ENCODE data around the gene C9.
"Not testable (repeated sequence)": the region's sequence is repeated elsewhere in the genome, so short reads cannot be mapped to it uniquely, and the experiment has no call there.

Gene C9

DNA sequence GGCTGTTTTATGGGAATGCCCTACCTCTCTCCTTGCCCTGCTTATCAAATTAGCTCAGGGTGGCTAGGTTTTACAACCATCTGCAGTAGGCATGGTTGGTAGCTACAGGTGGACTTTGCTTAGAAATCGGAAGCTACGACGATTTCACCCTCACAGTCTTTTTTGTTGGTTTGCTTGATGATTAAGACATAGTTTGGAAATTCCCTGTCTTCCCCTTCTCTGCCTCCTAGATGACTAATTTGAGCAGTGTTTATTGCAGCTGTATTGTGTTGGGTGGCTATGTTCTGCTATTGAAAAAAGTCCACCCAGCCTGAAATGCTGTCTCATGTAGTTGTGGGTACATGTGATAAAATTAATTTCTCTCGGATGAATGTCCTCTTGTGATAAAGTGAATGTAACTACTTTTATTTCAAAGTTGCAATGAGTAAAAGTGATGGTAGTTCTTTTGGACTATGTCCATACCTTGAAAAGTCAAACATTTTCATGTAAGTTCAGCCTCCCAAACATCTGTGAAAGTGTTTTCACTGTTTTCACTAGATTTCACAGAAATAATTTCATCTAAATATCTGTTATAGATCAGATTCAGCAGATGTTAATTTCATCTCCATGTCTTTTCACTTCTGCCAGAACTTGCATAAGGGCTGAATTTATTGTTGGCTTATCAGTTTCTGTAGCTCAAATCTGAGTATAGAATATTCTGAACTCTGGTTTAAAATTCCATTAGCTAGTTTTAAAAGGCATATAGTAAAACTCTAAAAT is 107.6 kb downstream of the C9 start:
- no peak for DNase-seq

DNA sequence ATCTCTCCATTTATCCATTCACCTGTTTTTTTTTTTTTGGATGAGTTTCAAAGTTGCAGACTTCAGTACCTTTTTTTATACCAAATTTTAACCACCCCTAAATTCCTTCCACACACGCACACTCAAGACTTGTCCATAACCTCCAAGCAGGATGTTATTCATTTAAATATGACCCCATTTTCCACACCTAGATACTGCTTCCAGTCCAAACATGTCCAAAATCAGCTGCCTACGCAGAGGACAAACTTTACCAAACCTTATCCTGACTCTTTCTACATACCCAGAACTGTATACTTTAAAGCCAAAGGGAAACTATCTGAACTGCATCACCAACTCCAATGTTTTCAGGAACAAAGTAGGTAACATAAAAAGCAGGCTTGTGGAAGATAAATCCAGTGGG is 108.9 kb downstream of the C9 start:
- DNase-seq: no peak

DNA sequence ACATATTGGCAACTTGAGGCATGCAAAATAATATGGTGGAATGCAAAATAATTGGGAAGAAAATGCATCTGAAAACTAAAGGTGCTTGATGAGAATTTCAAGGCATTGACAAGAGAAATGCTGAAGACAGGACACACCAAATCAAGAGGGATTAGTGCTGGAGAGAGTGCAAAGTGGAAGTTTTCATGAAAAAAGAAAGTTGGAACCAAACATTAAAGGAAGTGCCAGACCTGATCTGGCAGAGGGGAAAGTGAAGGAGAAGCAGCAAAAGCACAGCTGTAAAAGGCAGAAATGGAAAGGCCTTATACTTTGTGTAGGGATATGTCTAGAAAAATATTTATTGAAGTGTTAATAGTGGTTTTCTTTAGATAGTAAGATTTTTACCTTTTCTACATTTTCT is 109.6 kb downstream of the C9 start:
- no peak for DNase-seq

DNA sequence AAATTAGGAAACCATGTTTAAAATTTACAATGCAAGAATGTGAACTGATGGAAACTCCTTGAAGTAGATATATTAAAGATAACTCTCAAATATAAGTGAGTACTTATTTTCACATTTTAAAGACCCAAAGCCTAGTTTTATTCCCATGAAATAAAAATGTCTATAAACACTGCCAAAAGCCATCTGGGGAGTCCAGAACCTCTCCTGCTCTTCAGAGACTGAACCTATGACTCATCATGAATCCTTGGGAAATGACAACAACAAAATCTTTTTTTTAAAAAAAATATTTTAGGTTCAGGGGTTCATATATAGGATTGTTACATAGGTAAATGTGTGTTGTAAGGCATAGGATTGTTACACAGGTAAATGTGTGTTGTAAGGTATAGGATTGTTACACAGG is 111.1 kb downstream of the C9 start:
- no peak for DNase-seq

DNA sequence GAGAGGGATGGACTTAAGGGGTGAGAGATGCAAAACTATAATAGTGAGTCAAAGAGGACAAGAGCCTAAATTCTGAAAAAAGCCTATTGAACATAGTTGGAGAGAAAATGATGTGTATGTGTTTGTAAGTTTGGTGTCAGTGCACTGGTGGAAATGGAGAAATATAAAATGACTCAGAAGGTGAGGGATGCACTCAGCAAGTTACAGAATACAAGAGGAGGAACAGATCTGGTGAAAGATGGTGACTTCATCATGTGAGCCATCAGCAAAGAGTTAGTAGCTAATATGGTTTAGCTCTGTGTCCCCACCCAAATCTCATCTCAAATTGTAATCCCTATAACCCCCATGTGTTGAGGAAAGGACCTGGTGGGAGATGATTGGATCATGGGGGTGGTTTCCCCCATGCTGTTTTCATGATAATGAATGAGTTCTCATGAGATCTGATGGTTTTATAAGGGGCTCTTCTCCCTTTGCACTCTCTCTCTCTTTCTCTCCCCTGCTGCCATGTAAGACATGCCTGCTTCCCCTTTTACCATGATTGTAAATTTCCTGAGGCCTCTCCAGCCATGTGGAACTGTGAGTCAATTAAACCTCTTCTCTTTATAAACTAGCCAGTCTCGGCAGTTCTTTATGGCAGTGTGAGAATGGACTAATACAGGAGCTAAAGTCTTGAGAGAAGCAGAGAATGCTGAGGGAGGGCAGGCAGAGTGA is 114.6 kb downstream of the C9 start:
- DNase-seq: no peak

DNA sequence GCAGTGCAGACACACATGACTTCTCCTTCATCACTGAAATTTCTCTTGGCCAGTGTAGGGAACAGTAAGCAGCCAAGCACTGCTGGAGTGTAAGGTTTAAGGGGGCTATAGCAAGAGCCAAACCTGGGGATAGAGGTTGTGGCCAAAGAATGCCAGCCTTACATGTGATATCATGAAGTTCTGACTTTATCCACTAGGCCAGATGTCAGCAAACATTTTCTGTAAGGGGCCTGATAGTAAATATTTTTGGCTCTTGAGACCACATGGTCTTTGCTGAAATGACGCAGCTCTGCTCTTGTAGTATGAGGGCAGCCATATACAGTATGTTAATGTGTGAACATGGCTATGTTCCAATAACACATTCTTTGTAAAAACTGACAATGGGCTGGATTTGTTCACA is 115.2 kb downstream of the C9 start:
- no peak for DNase-seq

DNA sequence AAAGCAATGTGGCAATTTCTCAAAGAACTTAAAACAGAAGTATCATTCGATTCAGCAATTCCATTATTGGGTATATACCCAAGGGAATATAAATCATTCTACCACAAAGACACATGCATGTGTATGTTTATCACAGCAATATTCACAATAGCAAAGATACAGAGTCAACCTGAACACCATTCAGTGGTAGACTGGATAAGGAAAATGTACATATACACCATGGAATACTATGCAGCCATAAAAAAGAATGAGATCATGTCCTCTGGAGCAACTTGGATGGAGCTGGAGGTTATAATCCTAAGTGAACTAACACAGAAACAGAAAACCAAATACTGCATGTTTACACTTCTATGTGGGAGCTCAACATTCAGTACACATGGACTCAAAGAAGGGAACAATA is 123.5 kb downstream of the C9 start:
- DNase-seq: no peak

DNA sequence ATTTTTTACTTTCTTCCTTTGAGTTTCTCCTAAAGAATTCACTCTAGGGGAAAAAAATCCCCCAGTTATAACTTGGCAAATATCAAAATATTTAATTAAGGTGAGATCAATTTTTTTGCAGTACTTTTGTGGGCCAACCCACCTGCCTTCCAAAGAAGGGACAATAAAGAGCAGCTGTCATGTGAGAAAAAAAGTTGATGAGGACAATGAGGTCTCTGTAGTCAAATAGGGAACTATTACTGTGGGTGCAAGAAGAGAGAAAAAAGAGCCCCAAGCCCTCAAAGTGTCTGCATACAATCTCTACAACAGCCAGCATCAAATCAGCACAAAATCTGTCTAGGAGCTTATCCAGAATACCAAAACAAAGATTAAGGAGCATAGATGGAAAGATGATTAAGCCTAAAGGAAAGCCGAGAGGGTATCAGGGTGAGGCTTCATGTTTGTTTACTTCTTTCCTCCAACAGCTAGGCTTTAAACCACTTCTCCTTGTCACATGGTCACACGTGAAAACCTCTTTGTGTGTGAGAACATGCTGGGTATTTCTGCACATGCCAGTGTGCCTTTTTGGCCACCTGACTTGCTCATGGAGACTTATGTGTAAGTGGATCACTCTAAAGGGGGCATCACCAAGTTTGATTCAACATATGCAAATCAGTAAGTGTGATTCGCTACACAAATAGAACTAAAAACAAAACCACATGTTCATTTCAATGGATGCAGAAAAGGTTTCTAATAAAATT is 125.8 kb downstream of the C9 start:
- no peak for DNase-seq

DNA sequence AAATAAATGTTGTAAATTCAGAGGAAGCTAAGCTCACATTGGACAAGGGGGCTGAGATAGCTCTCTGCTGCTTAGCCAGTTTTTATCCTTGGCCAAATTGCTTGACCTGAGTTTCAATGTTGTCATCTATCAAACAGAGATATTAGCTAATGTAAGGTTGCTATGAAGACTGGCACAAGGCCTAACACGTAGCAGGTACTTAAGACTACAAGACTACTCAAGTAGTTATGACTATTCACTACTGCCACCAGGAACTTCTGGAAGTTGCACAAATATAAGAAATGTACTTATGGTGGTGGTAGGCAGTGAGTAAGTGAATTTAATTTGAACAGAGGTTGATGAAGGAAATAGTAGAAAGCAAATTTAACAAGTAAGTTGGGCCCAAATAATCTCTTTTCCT is 127.6 kb downstream of the C9 start:
- DNase-seq: no peak

DNA sequence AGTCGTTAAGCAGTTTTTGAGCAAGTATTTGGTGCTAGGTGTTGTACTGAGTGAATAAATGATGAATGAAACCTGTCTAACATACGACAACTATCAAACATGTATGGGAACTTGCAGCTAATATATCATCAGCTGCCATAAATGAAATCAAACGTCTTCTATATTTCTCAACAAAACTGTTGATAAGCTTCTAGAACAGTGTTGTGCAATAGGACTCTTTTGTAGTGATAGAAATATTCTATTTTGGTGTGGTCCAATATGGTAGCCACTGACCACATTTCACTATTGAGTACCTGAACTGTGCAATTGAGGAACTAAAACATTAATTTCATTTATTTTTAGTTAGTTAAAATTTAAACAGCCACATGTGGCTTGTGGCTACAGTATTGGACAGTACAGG is 128.6 kb downstream of the C9 start:
- DNase-seq: no peak

DNA sequence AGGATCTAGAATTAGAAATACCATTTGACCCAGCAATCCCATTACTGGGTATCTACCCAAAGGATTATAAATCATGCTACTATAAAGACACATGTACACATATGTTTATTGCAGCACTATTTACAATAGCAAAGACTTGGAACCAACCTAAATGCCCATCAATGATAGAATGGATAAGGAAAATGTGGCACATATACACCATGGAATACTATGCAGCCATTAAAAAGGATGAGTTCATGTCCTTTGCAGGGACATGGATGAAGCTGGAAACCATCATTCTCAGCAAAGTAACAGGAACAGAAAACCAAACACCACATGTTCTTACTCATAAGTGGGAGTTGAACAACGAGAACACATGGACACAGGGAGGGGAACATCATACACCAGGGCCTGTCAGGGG is 129.8 kb downstream of the C9 start:
- DNase-seq: not testable (repeated sequence)
